Neutrophil (primary cell): ENCODE measurements around the gene SYCE3.

Source experiments
- H3K27ac ChIP-seq: fragments of 200-600 bp; sonication (generic); 2 replicates; pipeline ENCODE4 v1.5.1; 2016; ENCODE audit warnings: mild to moderate bottlenecking, moderate library complexity
- H3K27me3 ChIP-seq: fragments of 200-600 bp; sonication (generic); 2 replicates; pipeline ENCODE4 v1.6.0; 2016; ENCODE audit warnings: mild to moderate bottlenecking
- H3K36me3 ChIP-seq: fragments of 200-600 bp; sonication (generic); 2 replicates; pipeline ENCODE4 v1.5.1; 2017
- H3K4me1 ChIP-seq, 2 experiments: fragments of 200-600 bp in 1 of 2; sonication (generic) in 1 of 2; 1 replicate in 1 of 2; 2 replicates in 1 of 2; pipeline versions ENCODE4 v1.5.1 to v1.6.1; 2013 to 2016; ENCODE audit warnings: low read depth in 1 of 2, low read length in 1 of 2, mild to moderate bottlenecking in 1 of 2, moderate library complexity in 1 of 2; ENCODE audit not compliant: control insufficient read depth in 1 of 2, insufficient read depth in 1 of 2
- H3K4me3 ChIP-seq, 2 experiments: fragments of 200-600 bp in 1 of 2; sonication (generic) in 1 of 2; 1 replicate in 1 of 2; 2 replicates in 1 of 2; pipeline ENCODE4 v1.5.1; 2013 to 2016; ENCODE audit warnings: low read depth in 1 of 2, low read length in 1 of 2, mild to moderate bottlenecking in 1 of 2, moderate library complexity in 1 of 2
- H3K9me3 ChIP-seq: fragments of 200-600 bp; sonication (generic); 2 replicates; pipeline ENCODE4 v1.5.1; 2016
- TF ChIP-seq, protein P1 (sequence below): fragments of 200-600 bp; sonication (generic); IDR thresholded peaks from 2 replicates; pipeline ENCODE4 v1.5.1; 2016; ENCODE audit warnings: antibody characterized with exemption

The SYCE3 gene

DNA sequence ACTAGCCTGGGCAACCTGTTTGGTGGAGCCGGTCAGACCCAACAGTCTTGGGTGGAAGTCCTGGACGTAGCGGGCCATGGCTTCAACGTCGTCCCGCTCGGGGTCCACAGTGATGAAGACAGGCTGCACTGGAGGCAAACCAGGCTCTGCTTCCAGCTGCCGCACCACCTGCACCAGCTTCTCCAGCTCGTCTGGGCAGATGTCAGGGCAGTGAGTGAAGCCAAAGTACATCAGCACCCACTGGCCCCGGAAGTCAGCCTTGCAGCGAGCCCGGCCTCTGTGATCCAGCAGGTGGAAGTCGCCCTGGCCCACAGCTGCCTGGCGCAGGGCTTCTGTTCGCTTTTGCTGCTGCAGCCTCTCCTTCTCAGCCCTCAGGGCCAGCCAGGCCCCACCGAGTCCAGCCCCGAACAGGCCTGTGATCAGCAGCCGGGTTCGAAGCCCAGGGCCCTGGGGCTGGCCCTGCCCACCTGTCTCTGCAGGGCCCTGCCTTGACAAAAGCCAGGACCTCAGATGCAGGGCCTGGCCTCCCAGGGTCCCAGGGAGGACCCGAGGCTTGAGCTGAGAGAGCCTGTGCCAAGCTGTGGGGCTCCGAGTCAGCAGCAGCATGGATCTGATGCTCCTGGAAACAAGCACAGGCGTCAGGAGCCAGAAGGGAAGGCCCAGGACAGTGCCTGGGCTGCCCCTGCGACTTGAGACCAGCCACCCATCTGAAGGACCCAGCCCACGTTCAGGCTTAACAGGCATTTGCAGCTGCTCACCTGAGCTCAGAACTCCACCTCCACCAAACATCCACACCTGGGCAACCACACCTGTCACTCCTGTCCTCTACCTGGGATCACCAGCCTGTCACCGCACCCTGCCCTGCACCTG lies 38.7 kb downstream of the SYCE3 start:
- H3K9me3 ChIP-seq = no peaks in the 10 kb centered on the region
- no peaks in the 10 kb centered on the region for H3K27me3 ChIP-seq
- TF ChIP-seq, protein P1, sequence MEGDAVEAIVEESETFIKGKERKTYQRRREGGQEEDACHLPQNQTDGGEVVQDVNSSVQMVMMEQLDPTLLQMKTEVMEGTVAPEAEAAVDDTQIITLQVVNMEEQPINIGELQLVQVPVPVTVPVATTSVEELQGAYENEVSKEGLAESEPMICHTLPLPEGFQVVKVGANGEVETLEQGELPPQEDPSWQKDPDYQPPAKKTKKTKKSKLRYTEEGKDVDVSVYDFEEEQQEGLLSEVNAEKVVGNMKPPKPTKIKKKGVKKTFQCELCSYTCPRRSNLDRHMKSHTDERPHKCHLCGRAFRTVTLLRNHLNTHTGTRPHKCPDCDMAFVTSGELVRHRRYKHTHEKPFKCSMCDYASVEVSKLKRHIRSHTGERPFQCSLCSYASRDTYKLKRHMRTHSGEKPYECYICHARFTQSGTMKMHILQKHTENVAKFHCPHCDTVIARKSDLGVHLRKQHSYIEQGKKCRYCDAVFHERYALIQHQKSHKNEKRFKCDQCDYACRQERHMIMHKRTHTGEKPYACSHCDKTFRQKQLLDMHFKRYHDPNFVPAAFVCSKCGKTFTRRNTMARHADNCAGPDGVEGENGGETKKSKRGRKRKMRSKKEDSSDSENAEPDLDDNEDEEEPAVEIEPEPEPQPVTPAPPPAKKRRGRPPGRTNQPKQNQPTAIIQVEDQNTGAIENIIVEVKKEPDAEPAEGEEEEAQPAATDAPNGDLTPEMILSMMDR = no peak
- H3K4me3 ChIP-seq = peak overlapping the region; percentile 81 to 98
- peaks cover 53% of the 10 kb centered on the region for H3K36me3 ChIP-seq
- H3K27ac ChIP-seq = peak overlapping the region; percentile 98
- peaks cover 42 to 45% of the 10 kb centered on the region in 2 experiments for H3K4me1 ChIP-seq

DNA sequence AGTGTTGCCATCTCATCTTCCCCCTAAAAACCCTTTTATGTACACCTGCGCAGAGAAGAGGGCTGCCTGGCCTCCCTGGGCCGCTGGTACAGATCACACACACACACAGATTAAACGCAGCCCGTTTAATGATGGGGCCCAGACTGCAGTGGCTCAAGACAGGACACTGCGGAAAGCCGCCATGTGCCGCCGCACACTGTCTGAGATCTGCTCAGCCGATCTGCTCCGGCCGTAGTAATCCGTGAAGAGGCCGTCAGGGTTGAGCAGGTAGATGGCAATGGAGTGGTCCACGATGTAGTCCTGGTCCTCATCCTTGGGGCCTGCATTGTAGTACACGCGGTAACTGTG lies 39.3 kb downstream of the SYCE3 start:
- Histone ChIP-seq H3K36me3 (peaks cover 53% of the 10 kb centered on the region), H3K4me1 (peaks cover 36 to 39% of the 10 kb centered on the region in 2 experiments), H3K4me3 (no peak overlapping the region), H3K27ac (no peak overlapping the region), H3K9me3 (no peaks in the 10 kb centered on the region), H3K27me3 (no peaks in the 10 kb centered on the region)
- TF ChIP-seq, protein P1 = no peak

DNA sequence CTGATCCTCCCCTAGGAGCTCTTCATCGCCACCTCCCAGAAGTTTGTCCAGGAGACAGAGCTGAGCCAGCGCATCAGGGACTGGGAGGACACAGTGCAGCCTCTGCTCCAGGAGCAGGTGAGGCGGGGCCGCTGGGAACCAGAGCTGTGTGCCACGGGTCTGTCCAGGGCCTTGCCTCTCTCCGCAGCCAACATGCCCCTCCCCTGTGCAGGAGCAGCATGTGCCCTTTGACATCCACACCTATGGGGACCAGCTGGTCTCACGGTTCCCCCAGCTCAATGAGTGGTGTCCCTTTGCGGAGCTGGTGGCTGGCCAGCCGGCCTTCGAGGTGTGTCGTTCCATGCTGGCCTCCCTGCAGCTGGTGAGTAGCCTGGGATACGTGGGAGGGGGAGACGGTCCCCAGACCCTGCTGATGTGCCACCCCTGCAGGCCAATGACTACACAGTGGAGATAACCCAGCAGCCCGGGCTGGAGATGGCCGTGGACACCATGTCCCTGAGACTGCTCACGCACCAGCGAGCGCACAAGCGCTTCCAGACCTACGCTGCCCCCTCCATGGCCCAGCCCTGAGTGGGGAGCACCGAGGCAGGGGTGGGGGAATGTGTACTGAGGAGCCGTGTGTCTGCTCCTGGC lies 39.8 kb downstream of the SYCE3 start:
- Histone ChIP-seq H3K36me3 (peaks cover 53% of the 10 kb centered on the region), H3K9me3 (no peaks in the 10 kb centered on the region), H3K27ac (no peak overlapping the region), H3K4me3 (no peak overlapping the region), H3K27me3 (no peaks in the 10 kb centered on the region), H3K4me1 (peaks cover 31 to 33% of the 10 kb centered on the region in 2 experiments)
- TF ChIP-seq, protein P1 = no peak

DNA sequence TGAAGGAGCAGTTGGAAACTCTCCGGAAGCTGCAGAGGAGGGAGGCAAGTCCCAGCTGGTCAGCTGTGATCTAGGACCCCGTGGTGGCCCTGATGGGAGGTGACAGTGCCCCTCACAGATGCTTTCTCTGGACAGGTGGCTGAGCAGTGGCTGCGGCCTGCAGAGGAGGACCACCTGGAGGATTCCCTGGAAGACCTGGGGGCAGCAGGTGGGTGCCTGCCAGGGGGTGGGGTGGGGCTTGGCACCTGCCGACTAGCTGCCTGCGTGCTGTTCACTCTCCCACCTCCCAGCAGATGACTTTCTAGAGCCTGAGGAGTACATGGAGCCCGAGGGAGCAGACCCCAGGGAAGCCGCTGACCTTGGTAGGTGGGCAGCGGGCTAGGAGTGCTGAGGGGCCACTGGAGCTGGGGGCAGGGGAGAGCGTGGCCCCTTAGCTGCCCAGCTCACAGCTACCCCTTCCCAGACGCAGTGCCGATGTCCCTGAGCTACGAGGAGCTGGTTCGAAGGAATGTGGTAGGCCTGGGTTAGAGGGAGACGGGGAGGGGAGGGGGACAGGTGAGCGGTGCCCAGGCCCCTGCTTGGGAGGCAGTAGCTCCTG lies 40.4 kb downstream of the SYCE3 start:
- TF ChIP-seq, protein P1 = no peak
- Histone ChIP-seq H3K27ac (no peak overlapping the region), H3K4me3 (no peak overlapping the region), H3K4me1 (peaks cover 25 to 27% of the 10 kb centered on the region in 2 experiments), H3K27me3 (no peaks in the 10 kb centered on the region), H3K9me3 (no peaks in the 10 kb centered on the region), H3K36me3 (peaks cover 58% of the 10 kb centered on the region)

DNA sequence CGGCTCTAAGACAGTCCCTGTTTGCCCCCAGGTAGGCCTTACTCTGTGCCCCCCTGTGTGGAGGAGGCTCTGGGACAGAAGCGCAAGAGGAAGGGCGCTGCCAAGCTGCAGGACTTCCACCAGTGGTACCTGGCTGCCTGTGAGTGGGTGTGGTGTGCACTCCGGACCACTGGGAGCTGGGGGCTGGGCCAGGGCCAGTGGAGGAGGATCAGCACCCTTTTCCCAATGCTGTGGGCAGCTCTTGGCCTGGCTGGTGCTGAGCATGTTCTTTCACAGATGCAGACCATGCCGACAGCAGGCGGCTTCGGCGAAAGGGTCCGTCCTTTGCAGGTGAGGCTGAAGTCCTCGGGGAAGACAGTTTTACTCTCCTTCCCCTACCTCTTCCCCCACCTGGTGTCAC lies 41.0 kb downstream of the SYCE3 start:
- no peak overlapping the region for H3K27ac ChIP-seq
- no peak overlapping the region for H3K4me3 ChIP-seq
- TF ChIP-seq, protein P1 = no peak
- H3K27me3 ChIP-seq = no peaks in the 10 kb centered on the region
- peaks cover 19 to 21% of the 10 kb centered on the region in 2 experiments for H3K4me1 ChIP-seq
- H3K36me3 ChIP-seq = peaks cover 63% of the 10 kb centered on the region
- no peaks in the 10 kb centered on the region for H3K9me3 ChIP-seq
